ENCODE measurements around the gene ZBTB8A.

The ZBTB8A gene

GRCh38 chr1:32652244-32652962 is 113.2 kb downstream of the ZBTB8A start:
- DNase-seq (ENCODE audit: low read depth, low spot score): no peak

All from activated CD4-positive, CD25-positive, alpha-beta regulatory T cell treated with anti-CD3 and anti-CD28 coated beads, Interleukin-2, amount 50 U/mL, for 16 hours (primary cell).